Cardiac muscle cell (in vitro differentiated cells and primary cell): Measurements from ENCODE around the gene AP2A2. TPM values are rescaled to one million over a fixed set of nuclear protein-coding genes. Genes with fewer than 3 reads are reported as not detected.

Experiments
- DNase-seq, 2 donors: peaks; one replicate each; pipeline versions ENCODE4 v3.0.0 to v3.0.0-alpha.2; 2010 to 2017; ENCODE audit warnings: low read depth in 1 of 2, low spot score in 1 of 2
- H3K27ac ChIP-seq: fragments of 200-600 bp; sonication (generic); 2 replicates; pipeline ENCODE4 v1.5.1; 2016
- H3K27me3 ChIP-seq: fragments of 200-600 bp; sonication (generic); 2 replicates; pipeline ENCODE4 v1.6.0; 2016; ENCODE audit warnings: control low read depth
- H3K36me3 ChIP-seq: fragments of 200-600 bp; sonication (generic); 2 replicates; pipeline ENCODE4 v1.5.1; 2016; ENCODE audit warnings: control low read depth
- H3K4me1 ChIP-seq: fragments of 200-600 bp; sonication (generic); 2 replicates; pipeline ENCODE4 v1.8.1; 2017; ENCODE audit warnings: low read depth, mild to moderate bottlenecking, mixed run types
- H3K4me3 ChIP-seq: fragments of 200-600 bp; sonication (generic); 2 replicates; pipeline ENCODE4 v1.5.1; 2016; ENCODE audit warnings: mild to moderate bottlenecking
- H3K9me3 ChIP-seq: fragments of 200-600 bp; sonication (generic); 2 replicates; pipeline ENCODE4 v1.5.1; 2017; ENCODE audit warnings: low read depth, mild to moderate bottlenecking, control low read depth
- polyA plus RNA-seq: library from polyadenylated mRNA; unstranded; fragments of >200 nt; fragmentation: Nextera tagmentation; extraction: Ambion mirVana; gene quantifications from 2 replicates; pipeline ENCODE4 v1.2.1, GENCODE V29; 2016
- total RNA-seq: library from RNA; depleted of rRNA; stranded (reverse); fragments of >200 nt; gene quantifications from 2 replicates; pipeline ENCODE4 v1.2.3, GENCODE V29; 2016
- TF ChIP-seq, protein P1 (sequence below): IDR thresholded peaks from 2 replicates; pipeline ENCODE4 v1.5.1; 2012; ENCODE audit warnings: low read depth, mild to moderate bottlenecking, low read length

The AP2A2 gene
- total and polyA plus RNA-seq, 2 experiments from 2014 or later, result 47.6 to 77.6 TPM

DNA sequence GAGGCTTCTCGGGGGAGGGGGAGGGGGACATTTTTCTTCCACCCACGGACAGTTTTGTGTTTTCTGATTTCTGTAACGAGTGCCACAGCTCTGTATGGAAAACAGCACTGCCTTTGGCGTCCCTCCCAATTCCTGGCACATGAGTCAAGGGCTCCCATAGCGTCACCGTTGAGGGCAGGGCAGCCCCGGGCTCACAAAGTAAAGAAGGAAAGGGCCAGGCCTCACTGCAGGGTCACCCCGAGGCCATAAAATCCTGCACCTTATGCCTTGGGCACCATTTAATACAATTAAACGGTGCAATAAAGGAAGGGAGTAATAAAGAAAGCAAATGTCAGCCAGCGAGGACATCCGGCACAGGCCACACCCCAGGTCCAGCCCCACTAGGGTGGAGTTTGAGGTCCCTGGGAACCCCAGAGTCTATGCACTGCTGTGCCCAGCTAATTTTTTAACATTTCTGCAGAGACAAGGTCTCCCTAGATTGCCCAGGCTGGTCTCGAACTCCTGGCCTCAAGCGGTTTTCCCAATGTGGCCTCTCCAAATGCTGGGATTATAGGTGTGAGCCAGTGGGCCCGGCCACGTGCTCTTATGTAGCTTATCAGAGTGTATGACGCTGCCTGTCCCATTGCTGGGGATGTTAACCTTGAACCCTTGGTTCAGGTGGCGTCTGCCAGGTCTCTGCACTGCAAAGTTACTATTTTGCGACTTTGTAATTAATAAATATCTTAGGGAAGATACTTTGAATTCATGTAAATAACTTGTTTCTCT is 135.4 kb downstream of the AP2A2 start:
- peak in 1 of 2 donors; percentile 68 for DNase-seq
- Histone ChIP-seq H3K4me3 (no peak overlapping the region), H3K4me1 (no peaks in the 10 kb centered on the region), H3K9me3 (no peaks in the 10 kb centered on the region), H3K27me3 (no peaks in the 10 kb centered on the region), H3K36me3 (no peaks in the 10 kb centered on the region), H3K27ac (no peak overlapping the region)
- TF ChIP-seq, protein P1, sequence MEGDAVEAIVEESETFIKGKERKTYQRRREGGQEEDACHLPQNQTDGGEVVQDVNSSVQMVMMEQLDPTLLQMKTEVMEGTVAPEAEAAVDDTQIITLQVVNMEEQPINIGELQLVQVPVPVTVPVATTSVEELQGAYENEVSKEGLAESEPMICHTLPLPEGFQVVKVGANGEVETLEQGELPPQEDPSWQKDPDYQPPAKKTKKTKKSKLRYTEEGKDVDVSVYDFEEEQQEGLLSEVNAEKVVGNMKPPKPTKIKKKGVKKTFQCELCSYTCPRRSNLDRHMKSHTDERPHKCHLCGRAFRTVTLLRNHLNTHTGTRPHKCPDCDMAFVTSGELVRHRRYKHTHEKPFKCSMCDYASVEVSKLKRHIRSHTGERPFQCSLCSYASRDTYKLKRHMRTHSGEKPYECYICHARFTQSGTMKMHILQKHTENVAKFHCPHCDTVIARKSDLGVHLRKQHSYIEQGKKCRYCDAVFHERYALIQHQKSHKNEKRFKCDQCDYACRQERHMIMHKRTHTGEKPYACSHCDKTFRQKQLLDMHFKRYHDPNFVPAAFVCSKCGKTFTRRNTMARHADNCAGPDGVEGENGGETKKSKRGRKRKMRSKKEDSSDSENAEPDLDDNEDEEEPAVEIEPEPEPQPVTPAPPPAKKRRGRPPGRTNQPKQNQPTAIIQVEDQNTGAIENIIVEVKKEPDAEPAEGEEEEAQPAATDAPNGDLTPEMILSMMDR, result no peak

Other genes with a start within 250 kb of the AP2A2 start
- gene DEAF1, start 230.6 kb upstream of the AP2A2 start, total RNA-seq, result 80.0 and 90.0 TPM in 2 replicates
- 88.6 and 124 TPM in 2 replicates for gene DEAF1, start 230.6 kb upstream of the AP2A2 start, polyA plus RNA-seq
- gene TMEM80, start 230.1 kb upstream of the AP2A2 start, total RNA-seq, result 53.4 and 70.5 TPM in 2 replicates
- gene TMEM80, start 230.1 kb upstream of the AP2A2 start, polyA plus RNA-seq, result 72.3 and 93.5 TPM in 2 replicates
- 18.9 and 22.6 TPM in 2 replicates for gene EPS8L2, start 219.6 kb upstream of the AP2A2 start, total RNA-seq
- gene EPS8L2, start 219.6 kb upstream of the AP2A2 start, polyA plus RNA-seq, result 25.7 and 27.4 TPM in 2 replicates
- 144 and 158 TPM in 2 replicates for gene TALDO1, start 178.4 kb upstream of the AP2A2 start, total RNA-seq
- gene TALDO1, start 178.4 kb upstream of the AP2A2 start, polyA plus RNA-seq, result 163 and 174 TPM in 2 replicates
- gene GATD1, start 148.4 kb upstream of the AP2A2 start, total RNA-seq, result 62.2 and 64.1 TPM in 2 replicates
- 27.9 and 60.4 TPM in 2 replicates for gene GATD1, start 148.4 kb upstream of the AP2A2 start, polyA plus RNA-seq
- 1.6 and 7.6 TPM in 2 replicates for gene CEND1, start 135.8 kb upstream of the AP2A2 start, total RNA-seq
- gene CEND1, start 135.8 kb upstream of the AP2A2 start, polyA plus RNA-seq, result 1.7 and 8.2 TPM in 2 replicates
- gene SLC25A22, start 127.6 kb upstream of the AP2A2 start, total RNA-seq, result 17.6 and 34.7 TPM in 2 replicates
- gene SLC25A22, start 127.6 kb upstream of the AP2A2 start, polyA plus RNA-seq, result 18.9 and 21.2 TPM in 2 replicates
- 24.0 and 36.8 TPM in 2 replicates for gene PIDD1, start 120.6 kb upstream of the AP2A2 start, total RNA-seq
- 33.4 and 40.2 TPM in 2 replicates for gene PIDD1, start 120.6 kb upstream of the AP2A2 start, polyA plus RNA-seq
- 523 and 1,109 TPM in 2 replicates for gene RPLP2, start 115.9 kb upstream of the AP2A2 start, total RNA-seq
- 496 and 502 TPM in 2 replicates for gene RPLP2, start 115.9 kb upstream of the AP2A2 start, polyA plus RNA-seq
- 59.9 and 99.9 TPM in 2 replicates for gene PNPLA2, start 107.0 kb upstream of the AP2A2 start, total RNA-seq
- 81.6 and 91.1 TPM in 2 replicates for gene PNPLA2, start 107.0 kb upstream of the AP2A2 start, polyA plus RNA-seq
- gene CRACR2B, start 98.0 kb upstream of the AP2A2 start, total RNA-seq, result 43.9 and 91.0 TPM in 2 replicates
- gene CRACR2B, start 98.0 kb upstream of the AP2A2 start, polyA plus RNA-seq, result 84.5 and 113 TPM in 2 replicates
- 146 and 177 TPM in 2 replicates for gene CD151, start 92.9 kb upstream of the AP2A2 start, total RNA-seq
- 210 and 290 TPM in 2 replicates for gene CD151, start 92.9 kb upstream of the AP2A2 start, polyA plus RNA-seq
- 67.3 and 152 TPM in 2 replicates for gene POLR2L, start 83.3 kb upstream of the AP2A2 start, total RNA-seq
- 317 and 482 TPM in 2 replicates for gene POLR2L, start 83.3 kb upstream of the AP2A2 start, polyA plus RNA-seq
- gene TSPAN4, start 83.0 kb upstream of the AP2A2 start, total RNA-seq, result 85.3 and 140 TPM in 2 replicates
- gene TSPAN4, start 83.0 kb upstream of the AP2A2 start, polyA plus RNA-seq, result 79.1 and 125 TPM in 2 replicates
- 58.1 and 67.7 TPM in 2 replicates for gene CHID1, start 15.1 kb upstream of the AP2A2 start, total RNA-seq
- 145 and 187 TPM in 2 replicates for gene CHID1, start 15.1 kb upstream of the AP2A2 start, polyA plus RNA-seq
- gene MUC6, start 110.8 kb downstream of the AP2A2 start, total RNA-seq, result not detected in 2 replicates
- gene MUC6, start 110.8 kb downstream of the AP2A2 start, polyA plus RNA-seq, result not detected in 2 replicates
- 0.03 TPM in 1 of 2 replicates, not detected in the other for gene MUC2, start 149.0 kb downstream of the AP2A2 start, total RNA-seq
- gene MUC2, start 149.0 kb downstream of the AP2A2 start, polyA plus RNA-seq, result not detected in 2 replicates
- gene MUC5AC, start 232.1 kb downstream of the AP2A2 start, total RNA-seq, result not detected in 2 replicates
- gene MUC5AC, start 232.1 kb downstream of the AP2A2 start, polyA plus RNA-seq, result not detected in 2 replicates